ENCODE results near the gene FAM170B. TPM values are rescaled to one million over a fixed set of nuclear protein-coding genes. Genes with fewer than 3 reads are reported as not detected.

The FAM170B gene
- total RNA-seq, 1 experiment from 2014 or later = not detected

GRCh38 chr10:49086889-49087288 is 46.9 kb downstream of the FAM170B start:
- POLR2A ChIA-PET (ENCODE audit: unreplicated experiment) = no interaction called here
- TF ChIP-seq EZH2 (IDR thresholded peaks at IDR 0.05; ENCODE audit: low read depth) (no peak), CTCF (conservative IDR thresholded peaks at IDR 0.05) (no peak)

DNA sequence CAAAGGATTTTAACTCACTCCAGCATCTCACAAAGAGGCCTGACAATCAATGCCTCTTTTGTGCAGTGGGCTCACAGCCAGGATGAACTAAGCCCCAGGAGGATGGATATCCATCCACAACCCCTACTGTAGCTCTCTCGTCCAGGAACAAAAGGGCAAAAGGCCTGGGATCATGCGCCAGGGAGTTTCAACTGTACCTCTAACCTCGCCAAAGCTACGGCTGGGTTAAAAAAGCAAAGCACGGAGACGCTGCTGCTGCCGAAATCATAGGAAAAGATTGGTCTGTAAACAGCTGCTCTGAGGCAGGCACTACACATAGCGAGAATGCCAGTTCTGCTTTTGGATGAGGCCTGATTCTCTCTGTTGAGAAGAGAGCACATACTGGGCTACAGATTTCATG is 50.6 kb downstream of the FAM170B start:
- Histone ChIP-seq H3K27me3 (ENCODE audit: insufficient read depth, low read depth) (peaks cover 29% of the 10 kb centered on the region; the same call in 1 of the 2 replicates), H2AFZ (no peak overlapping the region), H3K79me2 (ENCODE audit: low read depth) (no peaks in the 10 kb centered on the region), H4K20me1 (ENCODE audit: insufficient read depth) (peaks cover 2% of the 10 kb centered on the region; the same call in 1 of the 2 replicates), H3K27ac (no peak overlapping the region), H3K4me3 (no peak overlapping the region), H3F3A (ENCODE audit: insufficient read depth, low read depth) (no peaks in the 10 kb centered on the region), H3K36me3 (ENCODE audit: low read depth) (no peaks in the 10 kb centered on the region), H3K9me2 (ENCODE audit: insufficient read depth) (no peaks in the 10 kb centered on the region), H3K4me1 (replicated peaks; ENCODE audit: insufficient read depth) (no peaks in the 10 kb centered on the region), H3K4me2 (no peak overlapping the region), H3K9me3 (ENCODE audit: insufficient read depth, low read depth) (peaks cover 9% of the 10 kb centered on the region)
- no peak for TF ChIP-seq CTCF (conservative IDR thresholded peaks at IDR 0.05)
- no peak for TF ChIP-seq EZH2 (IDR thresholded peaks at IDR 0.05; ENCODE audit: low read depth)
- no TSS peak for BruUV-seq (replicated peaks)
- ChIA-PET POLR2A (ENCODE audit: unreplicated experiment) (no interaction called here), CTCF (no interaction called here)
- intact Hi-C loops (cut with micrococcal nuclease; ENCODE audit: unreplicated experiment) = no loop called here
- DNase-seq = no peak

More at GRCh38 chr10:49086889-49087288, 46.9 kb downstream of the FAM170B start:
- Histone ChIP-seq H3F3A (ENCODE audit: insufficient read depth, low read depth) (no peaks in the 10 kb centered on the region), H4K20me1 (ENCODE audit: insufficient read depth) (peaks cover 2% of the 10 kb centered on the region; the same call in 1 of the 2 replicates), H3K9me3 (ENCODE audit: insufficient read depth, low read depth) (peaks cover 9% of the 10 kb centered on the region), H3K4me1 (replicated peaks; ENCODE audit: insufficient read depth) (no peaks in the 10 kb centered on the region), H3K79me2 (ENCODE audit: low read depth) (no peaks in the 10 kb centered on the region), H3K4me3 (no peak overlapping the region), H3K27ac (no peak overlapping the region), H3K27me3 (ENCODE audit: insufficient read depth, low read depth) (peaks cover 33% of the 10 kb centered on the region; the same call in 1 of the 2 replicates), H3K4me2 (no peak overlapping the region), H3K36me3 (ENCODE audit: low read depth) (no peaks in the 10 kb centered on the region), H3K9me2 (ENCODE audit: insufficient read depth) (no peaks in the 10 kb centered on the region), H2AFZ (no peak overlapping the region)
- CTCF ChIA-PET = no interaction called here
- intact Hi-C loops (cut with micrococcal nuclease; ENCODE audit: unreplicated experiment) = no loop called here
- BruUV-seq (replicated peaks) = no TSS peak
- DNase-seq = no peak

GRCh38 chr10:49082766-49083165 is 51.1 kb downstream of the FAM170B start:
- BruUV-seq (replicated peaks) = no TSS peak
- peaks cover 9% of the 10 kb centered on the region for H3K9me3 ChIP-seq (ENCODE audit: insufficient read depth, low read depth)
- H2AFZ ChIP-seq = no peak overlapping the region
- no peak for DNase-seq
- intact Hi-C loops (cut with micrococcal nuclease; ENCODE audit: unreplicated experiment) = no loop called here
- no peaks in the 10 kb centered on the region for H3K4me1 ChIP-seq (replicated peaks; ENCODE audit: insufficient read depth)
- no peak overlapping the region for H3K27ac ChIP-seq
- ChIA-PET CTCF (no interaction called here), POLR2A (ENCODE audit: unreplicated experiment) (no interaction called here)
- no peak overlapping the region for H3K4me2 ChIP-seq
- no peaks in the 10 kb centered on the region for H3K79me2 ChIP-seq (ENCODE audit: low read depth)
- H3K36me3 ChIP-seq (ENCODE audit: low read depth) = no peaks in the 10 kb centered on the region
- H3K27me3 ChIP-seq (ENCODE audit: insufficient read depth, low read depth) = peaks cover 34% of the 10 kb centered on the region; the same call in 1 of the 2 replicates
- TF ChIP-seq CTCF (conservative IDR thresholded peaks at IDR 0.05) = no peak
- TF ChIP-seq EZH2 (IDR thresholded peaks at IDR 0.05; ENCODE audit: low read depth) = no peak
- no peaks in the 10 kb centered on the region for H3F3A ChIP-seq (ENCODE audit: insufficient read depth, low read depth)
- no peak overlapping the region for H3K4me3 ChIP-seq
- H4K20me1 ChIP-seq (ENCODE audit: insufficient read depth) = peaks cover 2% of the 10 kb centered on the region; the same call in 1 of the 2 replicates
- H3K9me2 ChIP-seq (ENCODE audit: insufficient read depth) = no peaks in the 10 kb centered on the region
